CD4-positive, alpha-beta T cell treated with Interleukin-15 for 1 hour (primary cell): Measurements from ENCODE around the gene ANTXR1.

Experiments
- DNase-seq: peaks from one replicate; pipeline ENCODE4 v3.0.0-alpha.2; 2020

ANTXR1 gene

GRCh38 chr2:69139778-69140670 is 127.0 kb downstream of the ANTXR1 start:
- DNase-seq = no peak

GRCh38 chr2:69141061-69141460 is 128.1 kb downstream of the ANTXR1 start:
- DNase-seq = no peak

GRCh38 chr2:69143748-69144360 is 130.9 kb downstream of the ANTXR1 start:
- no peak for DNase-seq

DNA sequence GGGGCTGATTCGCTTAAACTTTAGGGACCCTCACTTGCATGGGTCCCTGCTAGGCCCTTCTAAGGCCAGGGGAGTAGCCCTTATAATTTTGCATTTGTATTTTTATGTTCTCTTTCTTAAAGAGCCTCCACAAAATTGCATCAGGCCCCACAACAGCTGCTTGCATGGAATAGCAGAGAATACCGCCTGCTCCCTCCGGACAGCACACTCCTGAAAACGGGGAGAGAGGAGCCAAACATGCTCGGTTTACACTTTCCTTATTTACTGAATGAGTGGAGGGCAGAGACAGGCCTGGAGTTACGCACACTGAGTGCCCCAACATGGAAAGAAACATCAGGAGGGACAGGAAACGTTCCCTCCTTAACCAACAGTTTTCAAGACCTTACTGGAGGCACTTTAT is 132.2 kb downstream of the ANTXR1 start:
- DNase-seq = no peak

DNA sequence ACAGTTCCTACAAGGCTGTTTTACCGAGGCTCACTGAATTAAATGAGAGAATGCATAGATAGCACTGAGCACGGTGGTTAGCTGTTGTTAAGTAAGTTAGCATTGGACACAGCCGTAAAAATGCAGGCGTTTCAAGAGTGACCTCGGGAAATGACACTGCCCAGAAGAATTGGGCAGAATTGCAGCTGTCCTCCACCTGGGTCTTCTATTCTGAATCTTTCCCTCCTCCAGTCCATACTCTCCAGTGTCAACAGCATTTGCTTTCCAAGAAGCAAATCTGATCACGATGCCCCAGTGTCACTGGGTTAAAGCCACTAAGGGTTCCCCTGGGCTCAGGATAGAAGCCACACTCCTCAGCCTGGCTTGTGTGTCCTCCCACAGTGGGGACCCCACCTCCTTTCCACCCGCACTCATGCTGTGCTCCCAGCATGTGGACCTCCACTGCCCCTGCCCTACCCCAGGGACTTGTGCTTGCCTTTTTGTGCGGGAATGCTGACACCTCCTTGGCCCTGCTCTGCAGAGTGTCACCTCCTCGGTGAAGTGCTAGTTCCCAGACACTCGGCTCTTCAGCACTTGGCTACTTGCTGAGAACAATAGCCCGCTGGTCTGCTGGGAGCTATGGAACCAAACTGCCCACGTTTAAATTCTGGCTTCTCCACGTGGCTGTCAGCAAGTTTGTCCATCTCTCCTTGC is 135.0 kb downstream of the ANTXR1 start:
- DNase-seq = no peak

DNA sequence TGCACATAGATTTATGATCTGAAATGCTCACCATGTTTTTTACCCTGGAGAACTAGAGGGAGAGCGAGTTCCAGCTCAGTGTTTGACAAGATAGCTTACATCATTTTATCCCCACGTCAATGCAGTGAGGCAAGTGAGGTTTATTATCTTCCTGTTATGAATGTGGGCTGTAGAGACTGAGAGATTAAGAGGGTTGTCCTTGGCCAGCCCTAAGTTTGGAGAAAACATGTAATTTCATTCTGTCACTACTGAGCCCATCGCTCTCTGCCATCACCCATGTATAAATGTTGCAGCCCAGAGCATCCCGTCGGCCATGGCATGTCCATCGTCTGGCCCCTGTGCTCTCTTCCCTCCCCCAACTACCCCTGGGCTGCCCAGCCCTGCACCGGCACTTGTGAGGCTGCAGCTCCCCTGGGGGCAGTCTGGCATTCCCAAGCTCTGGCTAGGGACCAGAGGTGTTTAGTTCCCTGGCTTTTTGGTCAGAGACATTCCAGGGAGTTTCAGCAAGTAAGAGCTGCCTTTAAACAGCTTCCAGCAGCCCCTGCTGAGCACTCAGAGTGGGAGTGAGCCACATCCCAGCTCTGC is 136.7 kb downstream of the ANTXR1 start:
- DNase-seq = no peak

- DNase-seq = no peak
Measured at GRCh38 chr2:69151931-69152330, 139.0 kb downstream of the ANTXR1 start.

- no peak for DNase-seq
Measured at GRCh38 chr2:69152847-69153583, 140.0 kb downstream of the ANTXR1 start.

GRCh38 chr2:69154106-69154505 is 141.1 kb downstream of the ANTXR1 start:
- DNase-seq = no peak

GRCh38 chr2:69156624-69157023 is 143.6 kb downstream of the ANTXR1 start:
- no peak for DNase-seq

DNA sequence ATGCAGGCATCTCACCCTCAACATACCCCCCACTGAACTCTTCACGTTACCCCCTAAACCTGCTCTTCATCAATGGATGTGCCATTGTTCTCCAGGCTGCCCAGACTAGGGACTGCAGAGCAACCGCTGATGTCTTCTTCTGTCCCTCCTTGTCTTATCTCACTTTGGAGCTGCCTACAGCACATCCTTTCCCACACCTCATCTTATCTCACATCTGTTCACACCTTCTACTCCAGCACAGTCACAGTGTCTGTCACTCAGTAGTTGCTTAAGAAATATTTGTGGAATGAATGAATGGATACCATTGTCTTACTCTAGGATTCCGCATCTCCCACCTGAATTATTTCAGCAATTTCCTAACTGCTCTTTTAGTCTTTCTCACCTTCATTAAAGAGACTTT is 144.5 kb downstream of the ANTXR1 start:
- no peak for DNase-seq

DNA sequence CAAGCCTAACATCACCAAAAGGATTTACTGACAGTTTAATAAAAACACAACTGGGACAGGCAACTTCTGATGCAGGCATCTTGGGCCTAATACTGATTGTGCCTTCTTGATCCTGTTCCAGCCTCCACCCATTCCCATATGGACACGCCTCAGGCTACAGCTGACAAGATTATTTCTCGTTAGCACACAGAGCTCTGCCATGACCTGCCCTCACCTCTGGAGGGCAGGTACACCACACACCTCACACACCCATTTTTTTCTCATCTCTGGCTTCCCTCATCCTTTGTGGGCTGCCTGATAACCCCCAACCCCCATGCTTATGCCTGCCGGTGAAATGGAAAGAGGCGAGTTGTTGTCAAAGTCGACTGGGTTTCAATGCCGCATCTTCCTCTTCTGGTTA is 147.0 kb downstream of the ANTXR1 start:
- DNase-seq = no peak

DNA sequence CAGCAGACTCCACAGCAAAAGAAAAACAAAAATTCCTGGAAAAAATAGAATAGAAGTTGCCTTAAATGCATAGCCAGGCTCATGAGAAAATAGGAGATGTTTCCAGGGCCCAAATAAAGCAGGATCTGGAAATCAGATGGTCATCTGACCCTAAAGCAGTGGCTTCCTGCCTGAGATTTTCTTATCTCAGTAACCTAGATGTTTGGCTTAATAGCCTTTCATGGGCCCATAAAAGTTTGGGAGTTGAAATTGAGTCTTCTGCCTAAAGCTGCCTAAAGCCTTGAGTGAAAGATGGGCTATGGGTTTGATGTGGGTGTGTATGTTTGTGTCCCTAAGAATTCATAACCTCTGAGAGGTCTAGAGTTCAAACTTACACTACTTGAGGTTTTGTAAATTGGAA is 149.1 kb downstream of the ANTXR1 start:
- no peak for DNase-seq

DNA sequence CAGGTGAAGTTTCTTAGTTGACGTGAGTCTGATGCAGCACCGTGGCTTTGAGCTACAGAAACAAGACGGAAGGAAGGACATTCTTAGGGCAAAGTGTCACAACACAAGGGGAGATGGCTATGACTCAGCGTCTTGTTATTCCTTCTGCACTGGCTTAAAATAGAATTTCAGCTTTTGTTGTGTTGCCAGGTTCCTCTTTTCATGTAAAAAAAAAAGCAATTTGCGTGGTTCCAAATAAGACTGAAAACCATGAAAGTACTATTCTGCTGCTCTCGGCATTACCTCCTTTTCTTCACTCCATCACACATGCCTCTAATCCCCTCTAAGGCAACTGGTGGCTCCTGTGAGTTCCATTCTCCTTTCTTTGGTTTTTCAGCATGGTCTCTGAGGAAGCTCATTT is 150.1 kb downstream of the ANTXR1 start:
- peak; percentile 30 for DNase-seq

GRCh38 chr2:69163556-69163955 is 150.6 kb downstream of the ANTXR1 start:
- DNase-seq = no peak

GRCh38 chr2:69164061-69164778 is 151.2 kb downstream of the ANTXR1 start:
- DNase-seq = no peak

GRCh38 chr2:69165091-69165880 is 152.3 kb downstream of the ANTXR1 start:
- no peak for DNase-seq

GRCh38 chr2:69166465-69166811 is 153.5 kb downstream of the ANTXR1 start:
- no peak for DNase-seq

DNA sequence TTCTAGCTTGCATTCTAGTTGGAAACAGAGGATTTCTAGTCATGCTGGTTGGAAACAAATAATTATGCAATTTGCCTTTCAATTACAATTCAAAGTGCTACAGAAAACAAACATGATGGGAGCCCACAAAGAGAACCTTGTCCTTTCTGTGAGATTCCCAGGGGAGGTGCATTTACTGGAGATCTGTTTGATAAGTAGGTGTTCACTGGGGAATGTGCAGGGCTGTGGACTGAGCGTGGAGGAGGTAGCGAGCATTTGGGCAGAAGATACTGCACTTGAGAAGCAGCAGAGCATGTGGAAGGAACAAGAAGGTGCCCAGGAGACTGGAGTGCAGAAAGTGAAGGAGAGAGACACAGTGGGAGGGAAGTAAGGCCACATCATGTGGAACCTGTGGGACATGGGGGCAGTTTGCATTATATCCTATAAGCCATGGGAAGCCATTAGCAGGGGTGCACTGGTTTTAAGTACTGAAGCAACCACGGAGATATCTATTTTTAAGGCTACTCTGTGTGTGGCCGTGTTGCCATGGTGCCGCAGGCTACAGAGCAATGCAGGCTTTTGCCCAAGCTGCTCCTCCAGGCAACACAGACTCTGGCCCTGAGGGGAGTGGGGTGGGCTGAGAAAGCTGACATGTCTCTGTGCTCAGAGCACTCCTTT is 154.0 kb downstream of the ANTXR1 start:
- DNase-seq = no peak

- DNase-seq = no peak
Measured at GRCh38 chr2:69167469-69167822, 154.5 kb downstream of the ANTXR1 start.
